Endothelial cell of umbilical vein (primary cell): ENCODE results near the gene MAML3. TPM values are rescaled to one million over a fixed set of nuclear protein-coding genes. Genes with fewer than 3 reads are reported as not detected.

Source experiments
- BruUV-seq: library from RNA; stranded (reverse); fragments of 400-500 nt; replicated peaks from 2 replicates; lab custom pipeline; 2021; lab: Mats Ljungman, UMichigan
- CTCF ChIA-PET: fragments of 300-600, 350-600 bp; sonication (Branson Sonifier 250); formaldehyde crosslinking; loops from one replicate; lab custom pipeline; 2021; ENCODE audit warnings: antibody characterized with exemption, inconsistent platforms; lab: Charles Lee
- POLR2A ChIA-PET: fragments of 300-600, 350-600 bp; sonication (Branson Sonifier 250); formaldehyde crosslinking; loops from one replicate; lab custom pipeline; 2021; ENCODE audit warnings: antibody characterized with exemption, inconsistent platforms; lab: Charles Lee
- DNase-seq: peaks from one replicate; pipeline ENCODE4 v3.0.0-alpha.2; 2011; ENCODE audit warnings: low read depth, low spot score
- FAIRE-seq: peaks from 2 replicates; lab custom pipeline; 2011; peaks lifted over from hg19 to GRCh38; lab: Jason Lieb, UNC
- H2AFZ ChIP-seq: 2 replicates; pipeline ENCODE4 v1.6.0; 2012; ENCODE audit warnings: low read depth, low read length, control low read depth, inconsistent platforms
- H3K27ac ChIP-seq: 2 replicates; pipeline ENCODE4 v1.5.1; 2011; ENCODE audit warnings: low read depth, mild to moderate bottlenecking, control low read depth, low read length, moderate library complexity; ENCODE audit not compliant: insufficient read depth
- H3K27me3 ChIP-seq, 2 experiments: 2 replicates each; pipeline versions ENCODE4 v1.6.0 to v1.6.1; 2011; ENCODE audit warnings: low read length in 2 of 2, mixed read lengths in 1 of 2; ENCODE audit not compliant: control insufficient read depth in 2 of 2, insufficient read depth in 2 of 2
- H3K36me3 ChIP-seq, 2 experiments: 2 replicates in 1 of 2; 3 replicates in 1 of 2; pipeline ENCODE4 v1.5.1; 2011; ENCODE audit warnings: low read length in 2 of 2, mild to moderate bottlenecking in 1 of 2, moderate library complexity in 1 of 2; ENCODE audit not compliant: control insufficient read depth in 2 of 2, insufficient read depth in 2 of 2; ENCODE audit errors: extremely low read depth in 1 of 2
- H3K4me1 ChIP-seq: 3 replicates; pipeline ENCODE4 v1.5.1; 2011; ENCODE audit warnings: mild to moderate bottlenecking, low read length; ENCODE audit not compliant: control insufficient read depth, insufficient read depth; ENCODE audit errors: extremely low read depth
- H3K4me2 ChIP-seq: 2 replicates; pipeline ENCODE4 v1.6.1; 2011; ENCODE audit warnings: low read length, control low read depth, mixed read lengths; ENCODE audit not compliant: insufficient read depth
- H3K4me3 ChIP-seq, 3 experiments: fragments of 200-600 bp in 1 of 3; sonication (generic), shearing (Covaris generic) in 1 of 3; replicated peaks in 1 of 3; 2 replicates each; pipeline ENCODE4 v1.5.1; 2011 to 2016; ENCODE audit warnings: control low read depth in 3 of 3, low read length in 3 of 3, mild to moderate bottlenecking in 2 of 3, inconsistent platforms in 1 of 3, low read depth in 1 of 3, moderate library complexity in 1 of 3; ENCODE audit not compliant: insufficient read depth in 1 of 3
- H3K79me2 ChIP-seq: 2 replicates; pipeline ENCODE4 v1.6.0; 2012; ENCODE audit warnings: low read length, inconsistent platforms; ENCODE audit not compliant: control insufficient read depth, insufficient read depth
- H3K9ac ChIP-seq: replicated peaks from 2 replicates; pipeline ENCODE3; 2011; ENCODE audit warnings: low read length, control low read depth; ENCODE audit not compliant: insufficient read depth; ENCODE audit errors: extremely low read depth
- H3K9me1 ChIP-seq: replicated peaks from 3 replicates; pipeline ENCODE4 v1.6.0; 2011; ENCODE audit warnings: mild to moderate bottlenecking, low read length; ENCODE audit not compliant: control insufficient read depth, insufficient read depth; ENCODE audit errors: extremely low read depth
- H3K9me3 ChIP-seq: replicated peaks from 2 replicates; pipeline ENCODE4 v1.5.1; 2012; ENCODE audit warnings: low read length, inconsistent platforms; ENCODE audit not compliant: control insufficient read depth, insufficient read depth
- H4K20me1 ChIP-seq: replicated peaks from 2 replicates; pipeline ENCODE3; 2011; ENCODE audit warnings: mild to moderate bottlenecking, low read length; ENCODE audit not compliant: control insufficient read depth, insufficient read depth; ENCODE audit errors: extremely low read depth
- CTCF ChIP-seq, 2 donors: IDR thresholded peaks; 1 replicate in 1 of 2; 2 replicates in 1 of 2; pipeline ENCODE4 v1.5.1; 2011; ENCODE audit warnings: low read length in 2 of 2, mild to moderate bottlenecking in 2 of 2, moderate library complexity in 2 of 2, control low read depth in 1 of 2, inconsistent platforms in 1 of 2, low read depth in 1 of 2; ENCODE audit not compliant: insufficient read depth in 1 of 2; ENCODE audit errors: extremely low read depth in 1 of 2
- FOS ChIP-seq: IDR thresholded peaks from 2 replicates; pipeline ENCODE4 v1.6.1; 2011; ENCODE audit warnings: mild to moderate bottlenecking, low read length, moderate library complexity, borderline replicate concordance; ENCODE audit not compliant: insufficient read depth
- GATA2 ChIP-seq: IDR thresholded peaks from 2 replicates; pipeline ENCODE4 v1.7.0; 2011; ENCODE audit warnings: low read depth, mild to moderate bottlenecking, moderate library complexity, mixed read lengths, low read length; ENCODE audit not compliant: insufficient read length, insufficient read depth
- MAX ChIP-seq: IDR thresholded peaks from 2 replicates; pipeline ENCODE4 v1.6.1; 2011; ENCODE audit not compliant: insufficient read depth, insufficient read length
- MYC ChIP-seq: IDR thresholded peaks from one replicate; pipeline ENCODE4 v1.6.1; 2011; ENCODE audit warnings: mild to moderate bottlenecking, low read depth, low read length
- POLR2AphosphoS5 ChIP-seq: IDR thresholded peaks from 2 replicates; pipeline ENCODE4 v1.6.1; 2012; ENCODE audit warnings: low read depth, mild to moderate bottlenecking, control low read depth, low read length, moderate library complexity; ENCODE audit not compliant: insufficient read depth
- dilution Hi-C: fragments of 300-500 bp; cut with MboI; formaldehyde crosslinking; loops from one replicate; pipeline ENCODE4 v1.15.0; 2019; ENCODE audit warnings: low sequenced_read_pairs; ENCODE audit not compliant: extremely low pct_ligation_motif_present
- intact Hi-C: fragments of 100-400 bp; cut with micrococcal nuclease; formaldehyde crosslinking; loops from one replicate; pipeline ENCODE4 v1.10.0; 2022
- polyA plus RNA-seq, 4 experiments: library from polyadenylated mRNA; depleted of rRNA in 3 of 4; stranded (reverse) in 3 of 4; unstranded in 1 of 4; fragments of >200 nt; gene quantifications; 2 replicates each; pipeline versions ENCODE4 v1.2.1 to v1.2.3, GENCODE V29; 2011 to 2012; ENCODE audit warnings: missing spikeins in 1 of 4
- total RNA-seq: library from RNA; stranded (reverse); gene quantifications from 2 replicates; pipeline ENCODE4 v1.2.3, GENCODE V29; 2021

MAML3 gene
- total and polyA plus RNA-seq, 2 donors (not counting 3 experiments of a cell fraction or from before 2014, with no cell fraction given) = 14.0 to 20.3 TPM

- H4K20me1 ChIP-seq = no peaks in the 10 kb centered on the region
- BruUV-seq = no TSS peak
- POLR2A ChIA-PET = no interaction called here
- no peaks in the 10 kb centered on the region for H3K36me3 ChIP-seq
- no peak for DNase-seq
- peaks cover 11% of the 10 kb centered on the region for H3K4me1 ChIP-seq
- peaks cover 18% of the 10 kb centered on the region for H3K79me2 ChIP-seq
- H3K27me3 ChIP-seq = no peaks in the 10 kb centered on the region
- no peak for FAIRE-seq
- no peak overlapping the region for H2AFZ ChIP-seq
- no peak for TF ChIP-seq MYC
- no peak for TF ChIP-seq GATA2
- TF ChIP-seq CTCF (IDR thresholded peaks at IDR 0.05; ENCODE audit: extremely low read depth in 1 of 2, insufficient read depth in 1 of 2, low read depth in 1 of 2, low read length in 2 of 2) = no peak
- no peak for TF ChIP-seq FOS
- no peak for TF ChIP-seq POLR2AphosphoS5
- TF ChIP-seq MAX = no peak
- H3K9me1 ChIP-seq = no peaks in the 10 kb centered on the region
- no peak overlapping the region for H3K4me3 ChIP-seq
- no peak overlapping the region for H3K27ac ChIP-seq
- no peak overlapping the region for H3K4me2 ChIP-seq
- no peak overlapping the region for H3K9ac ChIP-seq
- H3K9me3 ChIP-seq = no peaks in the 10 kb centered on the region
- intact Hi-C loops = no loop called here
- dilution Hi-C loops = no loop called here
- CTCF ChIA-PET = interaction anchor here (1.5 kb wide), 1 partner anchor 10 kb away, joined by 3 read pairs; no protein-coding TSS in a partner anchor
Observed at GRCh38 chr4:140121646-140122045, 32.3 kb downstream of the MAML3 start.
